ENCODE data around the gene ZNF470. TPM values are rescaled to one million over a fixed set of nuclear protein-coding genes. Genes with fewer than 3 reads are reported as not detected.

The ZNF470 gene
- total and polyA plus RNA-seq, 8 donors = 1.0 to 5.4 (median 1.6) TPM

DNA sequence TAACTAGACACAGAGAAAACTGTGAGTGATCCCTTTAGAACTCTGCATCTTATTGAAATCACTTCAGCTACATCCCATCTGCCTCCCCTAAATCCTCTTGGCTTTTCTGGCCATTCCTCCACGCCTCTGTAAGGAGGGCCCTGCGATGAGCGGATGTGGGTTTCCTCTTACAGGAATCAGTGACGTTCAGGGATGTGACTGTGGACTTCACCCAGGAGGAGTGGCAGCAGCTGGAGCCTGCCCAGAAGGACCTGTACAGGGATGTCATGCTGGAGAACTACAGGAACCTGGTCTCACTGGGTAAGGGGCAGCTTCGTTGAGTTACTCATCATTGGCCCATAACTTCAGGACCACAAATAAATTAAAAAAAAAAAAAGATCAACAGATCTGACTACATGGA, 46.4 kb downstream of the ZNF470 start:
- intact Hi-C loops (cut with DNase I; ENCODE audit: low total_unique reads) = no loop called here
- H3K4me3 ChIP-seq = no peak overlapping the region
- no peaks in the 10 kb centered on the region for H3K4me1 ChIP-seq
- no peaks in the 10 kb centered on the region for H3K27me3 ChIP-seq
- peaks cover 22 to 100% (median 70%) of the 10 kb centered on the region in 4 donors for H3K9me3 ChIP-seq
- TF ChIP-seq POLR2AphosphoS5 (IDR thresholded peaks at IDR 0.05) = no peak
- peaks cover 12 to 84% (median 60%) of the 10 kb centered on the region in 4 donors for H3K36me3 ChIP-seq
- 81 to 92% (median 90%) methylated on average over 5 of the region's 5 CpGs for WGBS, 5 donors
- no peak for DNase-seq
- H3K27ac ChIP-seq = no peak overlapping the region

DNA sequence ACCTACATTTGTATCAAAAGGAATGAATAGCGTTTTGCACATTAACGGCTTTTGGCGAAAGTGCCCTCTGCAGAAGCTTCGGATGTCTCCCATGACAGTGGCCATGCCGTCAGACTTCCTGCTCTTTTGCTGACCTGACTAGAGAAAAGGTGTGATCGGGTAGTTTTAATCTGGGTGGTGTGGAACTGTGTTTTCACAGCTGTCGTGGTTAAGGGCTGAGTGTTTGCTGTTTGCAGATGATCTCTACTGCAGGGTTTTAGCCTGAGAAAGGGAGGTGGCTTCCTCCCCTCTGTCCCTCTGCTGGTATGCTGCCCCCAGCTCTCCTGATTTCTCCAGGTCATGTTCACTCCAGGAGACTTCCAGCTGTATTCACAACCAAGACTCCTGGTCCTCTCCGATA, 50.3 kb downstream of the ZNF470 start:
- Histone ChIP-seq H3K4me3 (no peak overlapping the region), H3K4me1 (no peaks in the 10 kb centered on the region), H3K36me3 (peaks cover 26 to 92% (median 59%) of the 10 kb centered on the region in 4 donors), H3K27me3 (no peaks in the 10 kb centered on the region), H3K9me3 (peaks cover 25 to 100% (median 75%) of the 10 kb centered on the region in 4 donors), H3K27ac (no peak overlapping the region)
- WGBS, 5 donors = 93 to 98% (median 96%) methylated on average over 8 of the region's 8 CpGs
- TF ChIP-seq, protein P1, sequence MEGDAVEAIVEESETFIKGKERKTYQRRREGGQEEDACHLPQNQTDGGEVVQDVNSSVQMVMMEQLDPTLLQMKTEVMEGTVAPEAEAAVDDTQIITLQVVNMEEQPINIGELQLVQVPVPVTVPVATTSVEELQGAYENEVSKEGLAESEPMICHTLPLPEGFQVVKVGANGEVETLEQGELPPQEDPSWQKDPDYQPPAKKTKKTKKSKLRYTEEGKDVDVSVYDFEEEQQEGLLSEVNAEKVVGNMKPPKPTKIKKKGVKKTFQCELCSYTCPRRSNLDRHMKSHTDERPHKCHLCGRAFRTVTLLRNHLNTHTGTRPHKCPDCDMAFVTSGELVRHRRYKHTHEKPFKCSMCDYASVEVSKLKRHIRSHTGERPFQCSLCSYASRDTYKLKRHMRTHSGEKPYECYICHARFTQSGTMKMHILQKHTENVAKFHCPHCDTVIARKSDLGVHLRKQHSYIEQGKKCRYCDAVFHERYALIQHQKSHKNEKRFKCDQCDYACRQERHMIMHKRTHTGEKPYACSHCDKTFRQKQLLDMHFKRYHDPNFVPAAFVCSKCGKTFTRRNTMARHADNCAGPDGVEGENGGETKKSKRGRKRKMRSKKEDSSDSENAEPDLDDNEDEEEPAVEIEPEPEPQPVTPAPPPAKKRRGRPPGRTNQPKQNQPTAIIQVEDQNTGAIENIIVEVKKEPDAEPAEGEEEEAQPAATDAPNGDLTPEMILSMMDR (IDR thresholded peaks at IDR 0.05) = no peak
- TF ChIP-seq EP300 (IDR thresholded peaks at IDR 0.05) (no peak), POLR2A (IDR thresholded peaks at IDR 0.05) (no peak), POLR2AphosphoS5 (IDR thresholded peaks at IDR 0.05) (no peak)
- intact Hi-C loops (cut with DNase I; ENCODE audit: low total_unique reads) = no loop called here
- no peak for DNase-seq

DNA sequence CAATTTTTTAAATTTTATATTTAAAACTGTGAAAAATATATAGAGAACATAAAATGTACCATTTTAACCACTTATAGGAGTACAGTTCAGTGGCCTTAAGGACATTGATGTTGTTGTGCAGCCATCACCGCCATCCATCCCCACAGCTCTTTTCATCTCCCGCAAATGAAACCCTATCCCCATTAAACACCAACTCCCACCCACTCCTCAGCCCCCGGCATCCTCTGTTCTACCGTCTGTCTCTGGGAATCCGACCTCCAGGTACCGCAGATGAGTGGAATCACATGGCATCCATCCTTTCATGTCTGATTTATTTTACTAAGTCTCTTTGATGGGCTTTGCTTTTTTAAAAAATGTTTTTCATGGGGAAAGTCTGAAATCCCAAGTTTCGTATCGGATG, 51.9 kb downstream of the ZNF470 start:
- TF ChIP-seq, protein P1 (IDR thresholded peaks at IDR 0.05) = no peak
- TF ChIP-seq POLR2AphosphoS5 (IDR thresholded peaks at IDR 0.05) (no peak), EP300 (IDR thresholded peaks at IDR 0.05) (no peak), POLR2A (IDR thresholded peaks at IDR 0.05) (no peak)
- intact Hi-C loops (cut with DNase I; ENCODE audit: low total_unique reads) = no loop called here
- no peaks in the 10 kb centered on the region for H3K27me3 ChIP-seq
- no peak overlapping the region for H3K4me3 ChIP-seq
- peaks cover 25 to 100% (median 74%) of the 10 kb centered on the region in 4 donors for H3K9me3 ChIP-seq
- no peak for DNase-seq
- H3K4me1 ChIP-seq = no peaks in the 10 kb centered on the region
- H3K36me3 ChIP-seq = peaks cover 31 to 93% (median 61%) of the 10 kb centered on the region in 4 donors
- no peak overlapping the region for H3K27ac ChIP-seq
- WGBS, 5 donors = 80 to 84% (median 83%) methylated on average over 8 of the region's 8 CpGs

DNA sequence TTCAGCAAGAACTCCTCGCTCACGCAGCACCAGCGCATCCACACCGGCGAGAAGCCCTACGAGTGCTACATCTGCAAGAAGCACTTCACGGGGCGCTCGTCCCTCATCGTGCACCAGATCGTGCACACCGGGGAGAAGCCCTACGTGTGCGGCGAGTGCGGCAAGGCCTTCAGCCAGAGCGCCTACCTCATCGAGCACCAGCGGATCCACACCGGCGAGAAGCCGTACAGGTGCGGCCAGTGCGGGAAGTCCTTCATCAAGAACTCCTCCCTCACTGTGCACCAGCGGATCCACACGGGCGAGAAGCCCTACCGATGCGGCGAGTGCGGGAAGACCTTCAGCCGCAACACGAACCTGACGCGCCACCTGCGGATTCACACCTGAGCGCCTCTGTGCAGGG, 55.1 kb downstream of the ZNF470 start:
- H3K4me1 ChIP-seq = no peaks in the 10 kb centered on the region
- no peak for DNase-seq
- intact Hi-C loops (cut with DNase I; ENCODE audit: low total_unique reads) = no loop called here
- TF ChIP-seq POLR2AphosphoS5 (IDR thresholded peaks at IDR 0.05) (no peak), EP300 (IDR thresholded peaks at IDR 0.05) (no peak), POLR2A (IDR thresholded peaks at IDR 0.05) (no peak)
- TF ChIP-seq, protein P1 (IDR thresholded peaks at IDR 0.05) = no peak
- H3K36me3 ChIP-seq = peaks cover 28 to 77% (median 66%) of the 10 kb centered on the region in 4 donors
- peaks cover 32 to 100% (median 70%) of the 10 kb centered on the region in 4 donors for H3K9me3 ChIP-seq
- no peak overlapping the region for H3K4me3 ChIP-seq
- no peak overlapping the region for H3K27ac ChIP-seq
- no peaks in the 10 kb centered on the region for H3K27me3 ChIP-seq
- WGBS, 5 donors = 90 to 97% (median 95%) methylated on average over 16 to 37 of the region's 37 CpGs

DNA sequence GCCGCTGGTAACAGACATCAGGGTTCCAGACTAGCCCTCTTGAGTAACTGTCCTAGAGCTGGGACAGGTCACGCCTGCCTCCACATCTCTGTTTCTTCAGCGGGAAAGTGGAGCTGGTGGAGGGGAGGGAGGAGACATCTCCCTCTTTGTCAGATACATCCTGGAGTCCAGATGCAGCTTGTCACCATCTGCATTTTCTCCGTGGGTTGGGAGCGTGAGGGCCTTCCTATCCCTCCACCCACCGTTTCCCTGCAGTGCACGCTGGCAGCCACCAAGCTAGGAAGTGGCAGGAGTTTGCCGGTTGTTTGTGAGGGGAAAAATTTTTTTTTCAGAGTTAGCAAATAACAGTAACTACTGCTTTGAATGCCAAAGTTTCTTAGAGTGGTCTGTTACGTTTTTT, 55.7 kb downstream of the ZNF470 start:
- Histone ChIP-seq H3K27me3 (no peaks in the 10 kb centered on the region), H3K36me3 (peaks cover 22 to 71% (median 60%) of the 10 kb centered on the region in 4 donors), H3K4me1 (no peaks in the 10 kb centered on the region), H3K4me3 (no peak overlapping the region), H3K9me3 (peaks cover 35 to 100% (median 70%) of the 10 kb centered on the region in 4 donors), H3K27ac (no peak overlapping the region)
- intact Hi-C loops (cut with DNase I; ENCODE audit: low total_unique reads) = no loop called here
- WGBS, 5 donors = 86 to 91% (median 89%) methylated on average over 8 to 9 of the region's 9 CpGs
- TF ChIP-seq EP300 (IDR thresholded peaks at IDR 0.05) = no peak
- no peak for TF ChIP-seq POLR2A (IDR thresholded peaks at IDR 0.05)
- no peak for DNase-seq
